H1 (cell line): ENCODE results near the gene UBE3B. TPM values are rescaled to one million over a fixed set of nuclear protein-coding genes. Genes with fewer than 3 reads are reported as not detected.

Experiments
- CREB1 ChIP-seq: IDR thresholded peaks from 2 replicates; pipeline ENCODE4 v1.6.1; 2012; ENCODE audit warnings: inconsistent platforms
- CTCF ChIP-seq, 3 experiments: IDR thresholded peaks; 1 replicate in 2 of 3; 2 replicates in 1 of 3; pipeline versions ENCODE4 v1.5.1 to v1.6.1; 2011; ENCODE audit warnings: low read length in 3 of 3, mild to moderate bottlenecking in 3 of 3, inconsistent platforms in 2 of 3, low read depth in 1 of 3, moderate library complexity in 1 of 3; ENCODE audit not compliant: insufficient read depth in 1 of 3; ENCODE audit errors: control extremely low read depth in 1 of 3
- JUND ChIP-seq: IDR thresholded peaks from 2 replicates; pipeline ENCODE4 v1.6.1; 2011; ENCODE audit warnings: mild to moderate bottlenecking, improper control_type of control experiment, low read length
- PHF8 ChIP-seq: fragments of 200-600 bp; sonication (generic); conservative IDR thresholded peaks from 2 replicates; pipeline ENCODE4 v1.7.1; 2012; ENCODE audit warnings: low read depth, mild to moderate bottlenecking, inconsistent platforms, low read length, moderate library complexity
- YY1 ChIP-seq: IDR thresholded peaks from 2 replicates; pipeline ENCODE4 v1.6.1; 2011; ENCODE audit warnings: low read depth, mild to moderate bottlenecking, low read length
- polyA plus RNA-seq, 7 experiments: library from polyadenylated mRNA; depleted of rRNA in 3 of 7; stranded (reverse) in 5 of 7; unstranded in 2 of 7; fragments of >200 nt in 5 of 7; fragments of 200-250 nt in 2 of 7; gene quantifications; 1 replicate in 5 of 7; 2 replicates in 1 of 7; 4 replicates in 1 of 7; pipeline versions ENCODE4 v1.2.1 to v1.2.3, GENCODE V29; 2011 to 2013; ENCODE audit warnings: missing spikeins in 2 of 7, mixed read lengths in 2 of 7
- total RNA-seq: library from RNA; stranded (reverse); fragmentation: NEBNext Ultra II Directional; extraction: Animal tissue kit (Norgen Biotek cat#: 25700); gene quantifications from 2 replicates; pipeline ENCODE4 v1.2.1, GENCODE V29; 2021

The UBE3B gene
- total and polyA plus RNA-seq, 2 of the 8 experiments (the other 6 are each of a cell fraction or from before 2014, with no cell fraction given), result 14.0 to 21.1 TPM

- no peak for TF ChIP-seq CTCF (IDR thresholded peaks at IDR 0.05; ENCODE audit: control extremely low read depth in 1 of 3, insufficient read depth in 1 of 3, low read depth in 1 of 3, low read length in 3 of 3)
- TF ChIP-seq YY1, result peak; percentile 56; the same call in 1 of the 2 replicates
- no peak for TF ChIP-seq CREB1
- TF ChIP-seq PHF8, result peak; percentile 9; the same call in 1 of the 2 replicates
- no peak for TF ChIP-seq JUND
Observed at GRCh38 chr12:109475993-109476806, 1.2 kb upstream of the UBE3B start (continued).
